Measurements from ENCODE around the gene CNOT10.
A peak's percentile ranks its signal among the peaks of the same experiment; 100 is the strongest.

Gene CNOT10

DNA sequence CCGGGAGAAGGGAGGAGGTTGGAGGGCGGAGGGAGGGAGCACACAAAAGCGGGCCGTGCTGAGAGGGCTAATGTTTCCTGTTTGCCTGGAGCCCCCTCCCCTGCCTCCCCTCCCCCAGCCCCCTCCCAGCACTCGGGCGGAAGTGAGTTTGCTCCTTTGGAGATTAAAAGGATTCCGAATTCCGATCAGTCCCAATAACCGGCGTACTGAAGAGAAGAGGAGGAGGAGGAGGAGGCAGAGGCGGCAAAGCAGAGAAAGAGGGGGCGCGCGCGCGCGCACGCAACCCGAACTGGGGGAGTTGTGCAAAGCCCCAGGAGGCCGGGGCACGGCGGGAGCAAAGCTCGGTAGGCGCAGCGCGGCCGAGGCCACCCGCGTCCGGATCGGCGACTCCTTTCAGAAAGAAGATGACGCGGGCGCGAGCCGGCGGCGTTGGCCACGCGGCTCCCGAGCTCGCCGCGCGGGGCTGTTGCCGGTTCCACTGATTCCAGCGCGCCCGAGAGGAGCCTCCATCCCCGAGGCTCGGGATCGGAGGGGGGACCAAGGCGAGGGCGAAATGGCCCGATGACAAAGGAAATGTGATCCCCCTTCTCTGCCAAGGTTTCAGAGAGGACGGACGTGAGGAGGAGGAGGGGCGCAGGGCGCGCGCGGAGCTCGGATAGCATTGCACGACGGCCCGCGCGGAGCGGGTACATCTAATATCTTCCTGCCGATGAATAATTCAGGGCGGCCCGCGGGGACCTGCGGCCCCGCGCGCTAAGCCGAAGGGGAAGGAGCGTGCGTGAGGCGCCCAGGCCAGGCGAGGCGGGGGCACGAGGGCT is 131.7 kb downstream of the CNOT10 start:
- DNase-seq (ENCODE audit: low read depth in 4 of 4, low spot score in 1 of 4): peak in 1 of 4 experiments; percentile 17

DNA sequence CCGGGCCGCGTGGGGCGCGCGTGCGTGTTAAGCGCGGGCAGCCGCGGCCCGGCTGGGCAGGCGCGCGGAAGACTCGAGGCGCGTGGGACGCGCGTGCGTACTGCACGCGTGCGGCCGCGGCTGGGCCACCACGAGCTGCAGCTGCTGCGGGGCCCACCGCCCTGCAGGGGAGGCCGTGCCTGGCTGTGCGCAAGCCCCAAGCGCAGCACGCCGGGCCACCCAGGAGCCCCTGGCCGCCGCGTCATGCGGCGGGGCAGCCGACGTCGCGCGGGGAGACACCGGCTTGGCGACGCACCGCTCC is 132.2 kb downstream of the CNOT10 start:
- DNase-seq (ENCODE audit: low read depth in 4 of 4, low spot score in 1 of 4): peak in 1 of 4 experiments; percentile 4

GRCh38 chr3:32817558-32818228 is 132.7 kb downstream of the CNOT10 start, which contains the start of gene TRIM71:
TSS of gene TRIM71 (plus strand) at chr3:32817997. CDS start at chr3:32818081, 84 bp downstream.
- DNase-seq (ENCODE audit: low read depth in 4 of 4, low spot score in 1 of 4): no peak

GRCh38 chr3:32818229-32818969 is 133.4 kb downstream of the CNOT10 start:
- DNase-seq (ENCODE audit: low read depth in 4 of 4, low spot score in 1 of 4): no peak

- no peak for DNase-seq (ENCODE audit: low read depth in 4 of 4, low spot score in 1 of 4)
Observed at GRCh38 chr3:32818970-32819511, 134.1 kb downstream of the CNOT10 start.

- DNase-seq (ENCODE audit: low read depth in 4 of 4, low spot score in 1 of 4): no peak
Observed at GRCh38 chr3:32819551-32820348, 134.8 kb downstream of the CNOT10 start.

GRCh38 chr3:32820430-32820829 is 135.4 kb downstream of the CNOT10 start:
- DNase-seq (ENCODE audit: low read depth in 4 of 4, low spot score in 1 of 4): no peak

DNA sequence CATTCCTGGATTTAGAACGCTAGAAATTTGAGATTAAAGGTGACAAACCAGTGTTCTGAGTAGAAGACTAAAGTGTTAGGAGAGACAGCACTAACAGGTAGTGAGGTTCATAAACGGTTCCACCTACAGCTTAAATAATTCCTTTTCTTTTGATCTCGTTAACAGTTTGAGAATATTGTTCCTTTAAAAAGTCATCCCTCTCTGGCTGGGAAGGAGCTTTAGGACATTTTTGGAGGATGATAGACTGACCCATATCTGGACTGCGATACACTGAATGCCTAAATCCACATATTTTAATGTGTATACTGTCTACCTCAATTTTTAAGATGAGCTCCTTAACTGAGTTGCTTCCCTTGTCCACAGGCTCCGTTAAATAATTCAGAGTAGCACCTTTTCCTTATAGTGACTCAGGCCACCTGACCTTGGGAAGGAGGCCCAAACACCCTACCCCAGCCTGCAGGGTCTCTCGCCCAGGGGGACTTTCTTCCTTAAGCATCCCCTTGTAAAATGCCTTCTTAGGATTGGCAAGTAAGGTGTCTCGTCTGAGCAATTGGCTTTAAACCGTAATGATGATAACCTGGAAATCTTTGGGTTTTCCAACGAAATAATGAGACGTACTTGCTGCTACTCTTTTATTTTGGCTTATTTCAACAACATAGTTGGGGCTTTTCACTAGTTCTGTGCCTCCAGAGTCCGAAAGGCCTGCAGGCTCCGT is 136.1 kb downstream of the CNOT10 start:
- DNase-seq (ENCODE audit: low read depth in 4 of 4, low spot score in 1 of 4): no peak

GRCh38 chr3:32821686-32822296 is 136.8 kb downstream of the CNOT10 start:
- no peak for DNase-seq (ENCODE audit: low read depth in 4 of 4, low spot score in 1 of 4)

- DNase-seq (ENCODE audit: low read depth in 4 of 4, low spot score in 1 of 4): no peak
Observed at GRCh38 chr3:32822609-32823498, 137.9 kb downstream of the CNOT10 start.

Data from stimulated activated CD4-positive, alpha-beta T cell treated with anti-CD3 and anti-CD28 coated beads, Interleukin-1b, Interleukin-23, amount 100 ng/mL, for 24 hours (primary cell).